SK-N-SH (cell line): Measurements from ENCODE around the gene SPON1. TPM values are rescaled to one million over a fixed set of nuclear protein-coding genes. Genes with fewer than 3 reads are reported as not detected.

Source experiments
- CTCF ChIA-PET: fragments of 300-600, 350-600 bp; formaldehyde crosslinking; extraction: SDS; loops from one replicate; lab custom pipeline; 2021; lab: Yijun Ruan, JAX
- POLR2A ChIA-PET: fragments of 350-600 bp; sonication (Branson Sonifier 250); formaldehyde crosslinking; extraction: SDS; loops from one replicate; lab custom pipeline; 2020; ENCODE audit warnings: antibody characterized with exemption, inconsistent platforms; lab: Yijun Ruan, JAX
- DNase-seq: peaks from one replicate; pipeline ENCODE4 v3.0.0; 2012
- H2AFZ ChIP-seq: fragments of 200-600 bp; sonication (generic); 2 replicates; pipeline ENCODE4 v1.8.1; 2016; ENCODE audit warnings: antibody characterized with exemption, mild to moderate bottlenecking, low read depth
- H3F3A ChIP-seq: fragments of 200-600 bp; sonication (generic); replicated peaks from 2 replicates; pipeline ENCODE3; 2016; ENCODE audit warnings: antibody characterized with exemption, mild to moderate bottlenecking; ENCODE audit not compliant: insufficient read depth
- H3K27ac ChIP-seq, 2 experiments: fragments of 200-500 bp in 1 of 2; fragments of 200-600 bp in 1 of 2; sonication (Bioruptor generic) in 1 of 2; sonication (generic), shearing (Covaris generic) in 1 of 2; 2 replicates each; pipeline versions ENCODE4 v1.5.1 to v1.6.1; 2014 to 2016; ENCODE audit warnings: low read depth in 2 of 2, inconsistent platforms in 1 of 2, low read length in 1 of 2, mild to moderate bottlenecking in 1 of 2, mixed read lengths in 1 of 2
- H3K27me3 ChIP-seq: fragments of 200-600 bp; sonication (generic), shearing (Covaris generic); 2 replicates; pipeline ENCODE4 v1.6.1; 2016; ENCODE audit warnings: mixed run types; ENCODE audit not compliant: insufficient read depth
- H3K36me3 ChIP-seq, 2 experiments: fragments of 200-500 bp in 1 of 2; fragments of 200-600 bp in 1 of 2; sonication (Bioruptor generic) in 1 of 2; sonication (generic) in 1 of 2; replicated peaks in 1 of 2; 2 replicates each; pipeline versions ENCODE3 to v1.5.1; 2014 to 2016; ENCODE audit warnings: low read length in 1 of 2, mild to moderate bottlenecking in 1 of 2; ENCODE audit not compliant: insufficient read depth in 2 of 2, control insufficient read depth in 1 of 2
- H3K4me1 ChIP-seq, 2 experiments: fragments of 200-500 bp in 1 of 2; fragments of 200-600 bp in 1 of 2; sonication (Bioruptor generic) in 1 of 2; sonication (generic), shearing (Covaris generic) in 1 of 2; 2 replicates each; pipeline versions ENCODE4 v1.5.1 to v1.6.1; 2014 to 2016; ENCODE audit warnings: low read depth in 1 of 2, low read length in 1 of 2, mixed run types in 1 of 2; ENCODE audit not compliant: insufficient read depth in 2 of 2, control insufficient read depth in 1 of 2
- H3K4me2 ChIP-seq: fragments of 200-600 bp; sonication (generic), shearing (Covaris generic); 2 replicates; pipeline ENCODE4 v1.6.1; 2017; ENCODE audit warnings: mixed run types
- H3K4me3 ChIP-seq, 2 experiments: fragments of 200-500 bp in 1 of 2; fragments of 200-600 bp in 1 of 2; sonication (Bioruptor generic) in 1 of 2; sonication (generic), shearing (Covaris generic) in 1 of 2; 2 replicates each; pipeline versions ENCODE4 v1.5.1 to v1.8.1; 2014 to 2016; ENCODE audit warnings: low read depth in 2 of 2, inconsistent platforms in 1 of 2, low read length in 1 of 2, mild to moderate bottlenecking in 1 of 2, mixed read lengths in 1 of 2, moderate library complexity in 1 of 2
- H3K79me2 ChIP-seq: fragments of 200-600 bp; sonication (generic); 2 replicates; pipeline ENCODE4 v1.8.1; 2017; ENCODE audit warnings: mild to moderate bottlenecking; ENCODE audit not compliant: insufficient read depth
- H3K9ac ChIP-seq: fragments of 200-600 bp; sonication (generic); 2 replicates; pipeline ENCODE4 v1.6.1; 2017; ENCODE audit warnings: mixed run types
- H3K9me2 ChIP-seq: fragments of 200-600 bp; sonication (generic); 2 replicates; pipeline ENCODE4 v1.6.1; 2017; ENCODE audit warnings: mixed run types
- H3K9me3 ChIP-seq: fragments of 200-600 bp; sonication (generic); 2 replicates; pipeline ENCODE4 v1.6.1; 2017; ENCODE audit warnings: mixed run types, mild to moderate bottlenecking, moderate library complexity
- H4K20me1 ChIP-seq: fragments of 200-600 bp; sonication (generic); 2 replicates; pipeline ENCODE4 v1.6.1; 2017; ENCODE audit warnings: mild to moderate bottlenecking, mixed run types; ENCODE audit not compliant: insufficient read depth
- ELF1 ChIP-seq: IDR thresholded peaks from 2 replicates; pipeline ENCODE4 v1.4.0; 2012
- EZH2phosphoT487 ChIP-seq: fragments of 200-600 bp; sonication (generic); IDR thresholded peaks from 2 replicates; pipeline ENCODE4 v1.6.1; 2017; ENCODE audit warnings: low read depth, mixed run types, mild to moderate bottlenecking, antibody characterized with exemption, moderate library complexity, borderline replicate concordance
- FOXM1 ChIP-seq: IDR thresholded peaks from 2 replicates; pipeline ENCODE4 v1.4.0; 2012; ENCODE audit warnings: low read depth, mild to moderate bottlenecking
- GATA2 ChIP-seq: sonication (generic); formaldehyde crosslinking; IDR thresholded peaks from 2 replicates; pipeline ENCODE4 v1.5.0; 2020; ENCODE audit warnings: mild to moderate bottlenecking, missing genetic modification reagents
- IRF3 ChIP-seq: fragments of 150-350 bp; IDR thresholded peaks from 2 replicates; pipeline ENCODE4 v1.6.1; 2016; ENCODE audit warnings: mild to moderate bottlenecking, low read depth, low read length
- MAX ChIP-seq: IDR thresholded peaks from 2 replicates; pipeline ENCODE4 v1.4.0; 2012; ENCODE audit warnings: low read depth
- NFIC ChIP-seq: IDR thresholded peaks from 2 replicates; pipeline ENCODE4 v1.4.0; 2012; ENCODE audit warnings: borderline replicate concordance
- PBX3 ChIP-seq: IDR thresholded peaks from 2 replicates; pipeline ENCODE4; 2012
- RCOR1 ChIP-seq: fragments of 150-350 bp; IDR thresholded peaks from 2 replicates; pipeline ENCODE4 v1.6.1; 2017; ENCODE audit warnings: antibody characterized with exemption, low read length
- REST ChIP-seq: IDR thresholded peaks from 2 replicates; pipeline ENCODE4 v1.6.1; 2012; ENCODE audit warnings: mild to moderate bottlenecking, low read depth, low read length, moderate library complexity
- RFX5 ChIP-seq: IDR thresholded peaks from 2 replicates; pipeline ENCODE4 v1.6.1; 2012; ENCODE audit warnings: mild to moderate bottlenecking, improper control_type of control experiment, low read length
- RXRA ChIP-seq: IDR thresholded peaks from 2 replicates; pipeline ENCODE4 v1.4.0; 2012; ENCODE audit warnings: low read depth, mild to moderate bottlenecking, borderline replicate concordance
- SIN3A ChIP-seq: IDR thresholded peaks from 2 replicates; pipeline ENCODE4 v1.6.1; 2012; ENCODE audit warnings: low read depth, mild to moderate bottlenecking, low read length, moderate library complexity, borderline replicate concordance
- USF2 ChIP-seq: fragments of 150-350 bp; IDR thresholded peaks from 2 replicates; pipeline ENCODE4 v1.6.1; 2017; ENCODE audit warnings: antibody characterized with exemption, low read length, low read depth, borderline replicate concordance
- YY1 ChIP-seq: IDR thresholded peaks from 2 replicates; pipeline ENCODE4 v1.4.0; 2012; ENCODE audit warnings: low read depth, mild to moderate bottlenecking
- ZBTB33 ChIP-seq: IDR thresholded peaks from 2 replicates; pipeline ENCODE4 v1.4.0; 2012; ENCODE audit warnings: low read depth, borderline replicate concordance
- WGBS: methylation state at CpG from one replicate; pipeline ENCODE4 v1.1.6; 2017; ENCODE audit warnings: low lambda C conversion rate; 5-methylcytosine and 5-hydroxymethylcytosine counted together
- polyA plus RNA-seq, 3 experiments: library from polyadenylated mRNA; depleted of rRNA; stranded (reverse); fragments of >200 nt; gene quantifications; 2 replicates each; pipeline ENCODE4 v1.2.3, GENCODE V29; 2012

SPON1 gene
- polyA plus RNA-seq, 1 of the 3 experiments (the other 2 are of a cell fraction), result not detected

- TF ChIP-seq ZBTB33, result no peak
- TF ChIP-seq NFIC, result no peak
- TF ChIP-seq EZH2phosphoT487, result no peak
- TF ChIP-seq YY1, result no peak
- no peak for TF ChIP-seq RXRA
- no peak for TF ChIP-seq GATA2 (CRISPR knock-in tag)
- no peak for TF ChIP-seq MAX
- TF ChIP-seq RFX5, result no peak
- no peak for TF ChIP-seq REST
- WGBS, result 14% methylated on average over 3 of the region's 3 CpGs
Measured at GRCh38 chr11:13944016-13944415, 18.5 kb upstream of the SPON1 start.

GRCh38 chr11:13944911-13945425 lies 17.6 kb upstream of the SPON1 start:
- no peaks in the 10 kb centered on the region for H3K79me2 ChIP-seq
- CTCF ChIA-PET, result interaction anchor here (0.9 to 3.9 kb wide), 6 partner anchors 9 to 305 kb away, joined by 3 to 29 read pairs (median 5); no protein-coding TSS in a partner anchor
- H3K9me3 ChIP-seq, result no peaks in the 10 kb centered on the region
- H3K4me2 ChIP-seq, result no peak overlapping the region
- H3K9ac ChIP-seq, result no peak overlapping the region
- H3K4me3 ChIP-seq, result no peak overlapping the region
- DNase-seq, result no peak
- 37% methylated on average over 3 of the region's 3 CpGs for WGBS
- H3K9me2 ChIP-seq, result no peaks in the 10 kb centered on the region
- H3K4me1 ChIP-seq, result no peaks in the 10 kb centered on the region; a peak in 1 of 4 replicates
- POLR2A ChIA-PET, result no interaction called here
- no peaks in the 10 kb centered on the region for H3K27me3 ChIP-seq
- no peaks in the 10 kb centered on the region for H3F3A ChIP-seq
- no peaks in the 10 kb centered on the region for H3K36me3 ChIP-seq
- H4K20me1 ChIP-seq, result no peaks in the 10 kb centered on the region
- H2AFZ ChIP-seq, result no peak overlapping the region
- no peak overlapping the region for H3K27ac ChIP-seq
- TF ChIP-seq FOXM1 (no peak), USF2 (no peak), SIN3A (no peak), RXRA (no peak), RCOR1 (no peak), ELF1 (no peak), IRF3 (no peak), NFIC (no peak), PBX3 (no peak)

More at GRCh38 chr11:13944016-13944415, 18.5 kb upstream of the SPON1 start:
- Histone ChIP-seq H3K27ac (no peak overlapping the region), H3K27me3 (no peaks in the 10 kb centered on the region), H3K4me2 (no peak overlapping the region), H3K9me3 (no peaks in the 10 kb centered on the region), H3K9ac (no peak overlapping the region), H2AFZ (no peak overlapping the region), H3F3A (no peaks in the 10 kb centered on the region), H3K9me2 (no peaks in the 10 kb centered on the region), H3K79me2 (no peaks in the 10 kb centered on the region), H3K36me3 (no peaks in the 10 kb centered on the region), H4K20me1 (no peaks in the 10 kb centered on the region), H3K4me1 (no peaks in the 10 kb centered on the region; a peak in 1 of 4 replicates), H3K4me3 (no peak overlapping the region)
- POLR2A ChIA-PET, result no interaction called here
- CTCF ChIA-PET, result interaction anchor here (0.8 to 3.9 kb wide), 4 partner anchors 12 to 478 kb away, joined by 3 to 29 read pairs (median 4); no protein-coding TSS in a partner anchor
- no peak for DNase-seq
